ENCODE results near the gene GRM7. TPM values are rescaled to one million over a fixed set of nuclear protein-coding genes. Genes with fewer than 3 reads are reported as not detected.

The GRM7 gene
- total and polyA plus RNA-seq, 10 donors, result 0.02 to 0.20 (median 0.14) TPM; not detected in 7

DNA sequence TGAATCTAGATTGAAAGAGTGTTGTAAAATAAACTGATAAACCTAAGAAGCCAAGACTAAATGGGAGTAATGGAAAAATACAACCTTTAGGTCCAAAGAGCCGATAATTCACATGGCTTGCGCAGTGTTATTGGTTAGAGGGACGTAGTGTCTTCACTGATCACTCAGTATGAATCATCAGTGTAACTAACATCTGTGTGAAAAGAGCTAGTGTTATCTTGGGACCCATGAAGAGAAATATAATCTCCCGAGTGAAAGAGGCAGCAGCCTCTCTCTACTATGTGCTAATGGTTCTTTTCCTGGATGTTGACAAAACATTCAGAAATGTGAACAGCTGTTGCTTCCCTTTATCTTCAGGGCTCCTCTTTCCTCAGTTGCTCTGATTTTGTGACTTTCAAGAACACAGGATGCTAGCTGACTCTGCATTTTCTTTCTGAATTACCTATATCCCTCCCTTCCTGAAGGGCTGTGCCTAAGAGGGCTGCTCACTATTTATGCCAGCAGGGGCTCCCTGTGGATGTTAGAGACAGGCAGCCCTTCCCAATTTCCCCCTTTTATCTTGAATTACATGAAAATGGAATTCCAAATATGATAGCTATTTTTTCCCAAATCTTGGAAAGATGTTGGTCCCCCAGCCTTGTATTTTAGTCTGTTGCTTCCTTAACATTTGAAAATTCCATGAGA, 128.8 kb downstream of the GRM7 start:
- no peak overlapping the region for H3K4me3 ChIP-seq
- no peaks in the 10 kb centered on the region for H3K4me1 ChIP-seq
- DNase-seq, result no peak
- H3K27ac ChIP-seq, result no peak overlapping the region
- WGBS, 5 donors, result 65 to 85% (median 81%) methylated on average over 4 of the region's 4 CpGs
- intact Hi-C loops (cut with DNase I; ENCODE audit: low total_unique reads), result no loop called here
- TF ChIP-seq, protein P1, sequence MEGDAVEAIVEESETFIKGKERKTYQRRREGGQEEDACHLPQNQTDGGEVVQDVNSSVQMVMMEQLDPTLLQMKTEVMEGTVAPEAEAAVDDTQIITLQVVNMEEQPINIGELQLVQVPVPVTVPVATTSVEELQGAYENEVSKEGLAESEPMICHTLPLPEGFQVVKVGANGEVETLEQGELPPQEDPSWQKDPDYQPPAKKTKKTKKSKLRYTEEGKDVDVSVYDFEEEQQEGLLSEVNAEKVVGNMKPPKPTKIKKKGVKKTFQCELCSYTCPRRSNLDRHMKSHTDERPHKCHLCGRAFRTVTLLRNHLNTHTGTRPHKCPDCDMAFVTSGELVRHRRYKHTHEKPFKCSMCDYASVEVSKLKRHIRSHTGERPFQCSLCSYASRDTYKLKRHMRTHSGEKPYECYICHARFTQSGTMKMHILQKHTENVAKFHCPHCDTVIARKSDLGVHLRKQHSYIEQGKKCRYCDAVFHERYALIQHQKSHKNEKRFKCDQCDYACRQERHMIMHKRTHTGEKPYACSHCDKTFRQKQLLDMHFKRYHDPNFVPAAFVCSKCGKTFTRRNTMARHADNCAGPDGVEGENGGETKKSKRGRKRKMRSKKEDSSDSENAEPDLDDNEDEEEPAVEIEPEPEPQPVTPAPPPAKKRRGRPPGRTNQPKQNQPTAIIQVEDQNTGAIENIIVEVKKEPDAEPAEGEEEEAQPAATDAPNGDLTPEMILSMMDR (IDR thresholded peaks at IDR 0.05 in 8 of 11, conservative IDR thresholded peaks at IDR 0.05 in 3 of 11), result no peak
- TF ChIP-seq POLR2AphosphoS5 (IDR thresholded peaks at IDR 0.05) (no peak), POLR2A (IDR thresholded peaks at IDR 0.05) (no peak)
- H3K36me3 ChIP-seq, result no peaks in the 10 kb centered on the region
- no peaks in the 10 kb centered on the region for H3K9me3 ChIP-seq
- no peaks in the 10 kb centered on the region for H3K27me3 ChIP-seq (replicated peaks in 1 of 7)

DNA sequence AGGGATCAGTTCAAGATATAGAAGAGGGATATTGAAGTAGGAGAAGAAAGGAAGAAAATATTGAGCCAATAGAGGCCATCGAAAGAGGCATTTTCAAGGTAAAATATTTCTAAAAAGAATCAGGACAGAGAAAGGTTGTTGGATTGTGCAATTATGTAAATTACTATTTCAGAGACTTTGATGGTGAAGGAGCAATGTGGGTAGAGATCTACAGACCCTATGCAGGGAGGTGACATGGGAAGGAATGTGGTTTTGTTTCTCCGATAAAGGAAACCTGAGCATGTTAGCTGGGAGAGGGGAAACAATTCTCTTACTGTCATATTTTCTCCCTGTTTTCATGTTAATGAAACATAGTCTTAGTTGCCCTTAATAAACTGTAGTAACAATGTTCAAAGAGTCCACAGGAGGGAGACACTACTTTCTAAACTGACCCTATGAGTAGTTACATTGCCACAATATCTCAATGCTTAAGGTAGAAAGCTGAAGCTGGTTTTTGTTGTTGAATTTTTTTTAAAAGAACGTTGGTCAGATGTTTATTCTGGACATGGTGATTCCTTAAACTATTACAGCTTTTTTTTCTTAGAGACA, 133.3 kb downstream of the GRM7 start:
- Histone ChIP-seq H3K9me3 (peaks cover 0 to 24% (median 11%) of the 10 kb centered on the region in 8 donors), H3K36me3 (no peaks in the 10 kb centered on the region), H3K27ac (no peak overlapping the region), H3K4me3 (no peak overlapping the region), H3K4me1 (no peaks in the 10 kb centered on the region), H3K27me3 (replicated peaks in 1 of 7) (no peaks in the 10 kb centered on the region)
- no peak for DNase-seq
- TF ChIP-seq POLR2A (IDR thresholded peaks at IDR 0.05), result no peak
- TF ChIP-seq POLR2AphosphoS5 (IDR thresholded peaks at IDR 0.05), result no peak
- intact Hi-C loops (cut with DNase I; ENCODE audit: low total_unique reads), result no loop called here
- WGBS, 5 donors, result 65 to 76% (median 70%) methylated on average over 3 of the region's 3 CpGs

DNA sequence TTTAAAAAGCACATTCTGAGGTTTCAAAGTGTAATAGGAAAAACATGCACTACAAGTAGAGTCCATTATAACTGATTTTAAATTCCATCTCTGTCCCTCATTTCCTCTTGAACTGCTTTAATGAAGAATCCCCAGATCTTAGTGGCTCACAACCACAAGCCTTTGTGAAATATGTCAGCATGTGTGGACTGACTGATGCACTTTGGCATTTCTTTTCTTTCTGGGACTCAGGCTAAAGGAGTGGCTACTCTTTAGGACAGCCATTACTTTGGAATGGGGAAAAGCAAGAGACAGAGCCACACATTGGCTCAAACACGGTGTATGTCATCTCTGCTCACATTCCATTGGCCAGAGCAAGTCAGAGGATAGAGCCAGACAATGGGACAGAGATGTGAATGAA, 139.6 kb downstream of the GRM7 start:
- 54 to 76% (median 61%) methylated on average over 1 of the region's 1 CpG for WGBS, 5 donors
- no peaks in the 10 kb centered on the region for H3K4me1 ChIP-seq
- intact Hi-C loops (cut with DNase I; ENCODE audit: low total_unique reads), result no loop called here
- no peak overlapping the region for H3K4me3 ChIP-seq
- no peak for TF ChIP-seq POLR2A (IDR thresholded peaks at IDR 0.05)
- no peak for TF ChIP-seq POLR2AphosphoS5 (IDR thresholded peaks at IDR 0.05)
- TF ChIP-seq, protein P1 (IDR thresholded peaks at IDR 0.05 in 8 of 11, conservative IDR thresholded peaks at IDR 0.05 in 3 of 11), result no peak
- DNase-seq, result no peak
- H3K27me3 ChIP-seq (replicated peaks in 1 of 7), result no peaks in the 10 kb centered on the region
- H3K36me3 ChIP-seq, result no peaks in the 10 kb centered on the region
- H3K9me3 ChIP-seq, result peaks cover 0 to 37% (median 13%) of the 10 kb centered on the region in 8 donors
- H3K27ac ChIP-seq, result no peak overlapping the region

DNA sequence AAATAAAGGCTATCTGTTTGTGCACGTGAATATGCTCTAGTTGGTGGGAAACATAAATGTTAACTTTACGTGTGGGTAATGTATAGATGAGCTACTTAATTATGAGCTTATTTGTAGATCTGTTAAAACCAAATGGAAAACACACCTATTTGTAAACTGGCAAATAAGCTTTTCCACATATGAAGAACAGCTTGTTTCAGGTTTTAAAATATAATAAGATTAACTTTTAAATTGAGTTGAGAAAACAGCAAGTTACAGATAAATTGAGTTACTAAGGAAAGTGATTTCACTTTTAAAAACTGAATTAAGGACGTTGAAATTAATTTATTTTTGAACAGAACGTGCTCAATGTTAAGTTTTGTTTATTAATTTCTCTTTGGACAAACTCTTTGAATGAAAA, 140.5 kb downstream of the GRM7 start:
- Histone ChIP-seq H3K27ac (no peak overlapping the region), H3K36me3 (no peaks in the 10 kb centered on the region), H3K4me1 (no peaks in the 10 kb centered on the region), H3K27me3 (replicated peaks in 1 of 7) (no peaks in the 10 kb centered on the region), H3K4me3 (no peak overlapping the region), H3K9me3 (peaks cover 0 to 36% (median 13%) of the 10 kb centered on the region in 8 donors)
- intact Hi-C loops (cut with DNase I; ENCODE audit: low total_unique reads), result no loop called here
- 80 to 90% (median 82%) methylated on average over 4 of the region's 4 CpGs for WGBS, 5 donors
- no peak for DNase-seq
- no peak for TF ChIP-seq POLR2AphosphoS5 (IDR thresholded peaks at IDR 0.05)
- TF ChIP-seq POLR2A (IDR thresholded peaks at IDR 0.05), result no peak
- TF ChIP-seq, protein P1 (IDR thresholded peaks at IDR 0.05 in 8 of 11, conservative IDR thresholded peaks at IDR 0.05 in 3 of 11), result no peak
